ENCODE measurements around the gene METTL13.

Gene METTL13

GRCh38 chr1:171845998-171846397, 64.5 kb downstream of the METTL13 start:
- H3K4me3 ChIP-seq (ENCODE audit: low read depth, low read length) = no peak overlapping the region
- TF ChIP-seq CTCF (IDR thresholded peaks at IDR 0.05; ENCODE audit: borderline replicate concordance, insufficient read depth, low read depth, low read length) = no peak
